HEK293 (cell line): ENCODE measurements around the gene PPP2R3C.

ENCODE experiments used
- ZBTB8A ChIP-seq: fragments of 450-650 bp; formaldehyde crosslinking; IDR thresholded peaks from 2 replicates; pipeline ENCODE4 v1.5.1; 2016; ENCODE audit warnings: missing biosample characterization, missing genetic modification characterization
- ZNF140 ChIP-seq: fragments of 450-650 bp; formaldehyde crosslinking; IDR thresholded peaks from 2 replicates; pipeline ENCODE4 v1.5.1; 2016; ENCODE audit warnings: missing biosample characterization, missing genetic modification characterization
- ZNF366 ChIP-seq: fragments of 450-650 bp; formaldehyde crosslinking; conservative IDR thresholded peaks from 2 replicates; pipeline ENCODE4 v1.5.1; 2016; ENCODE audit warnings: missing biosample characterization, missing genetic modification characterization
- ZNF747 ChIP-seq: fragments of 450-650 bp; formaldehyde crosslinking; IDR thresholded peaks from 2 replicates; pipeline ENCODE4 v1.5.1; 2016; ENCODE audit warnings: missing biosample characterization, missing genetic modification characterization
- ZSCAN30 ChIP-seq: fragments of 450-650 bp; IDR thresholded peaks from 2 replicates; pipeline ENCODE4 v1.5.1; 2018; ENCODE audit warnings: missing biosample characterization, mild to moderate bottlenecking, missing genetic modification characterization, moderate library complexity

- TF ChIP-seq ZNF366 (tag by site-specific recombination) (no peak), ZSCAN30 (tag by site-specific recombination) (no peak), ZBTB8A (tag by site-specific recombination) (no peak), ZNF747 (tag by site-specific recombination) (no peak), ZNF140 (tag by site-specific recombination) (no peak)
Measured at GRCh38 chr14:35147186-35147585, 25.4 kb upstream of the PPP2R3C start.
